DOHH2 (cell line): Measurements from ENCODE around the gene HAND2.

Experiments used
- CTCF ChIP-seq: fragments of 200-600 bp; sonication (generic); IDR thresholded peaks from one replicate; pipeline ENCODE4 v1.5.1; 2014; ENCODE audit warnings: antibody characterized with exemption, mild to moderate bottlenecking, low read depth, low read length; ENCODE audit not compliant: poor library complexity, severe bottlenecking
- EZH2phosphoT487 ChIP-seq: fragments of 200-600 bp; sonication (generic); IDR thresholded peaks from 2 replicates; pipeline ENCODE4 v1.6.1; 2017; ENCODE audit warnings: borderline replicate concordance, mild to moderate bottlenecking, antibody characterized with exemption, low read length, moderate library complexity, mixed read lengths

- no peak for TF ChIP-seq CTCF
- no peak for TF ChIP-seq EZH2phosphoT487
These were observed 30.9 kb upstream of the HAND2 start for GRCh38 chr4:173560896-173561295.
